Measurements from ENCODE around the gene NHS. TPM values are rescaled to one million over a fixed set of nuclear protein-coding genes. Genes with fewer than 3 reads are reported as not detected.

NHS gene
- total and polyA plus RNA-seq, 11 donors = 0.22 to 3.4 (median 1.1) TPM

GRCh38 chrX:17687648-17688047 lies 312.6 kb downstream of the NHS start:
- Histone ChIP-seq H3K36me3 (no peaks in the 10 kb centered on the region), H3K4me3 (no peak overlapping the region), H3K27me3 (peaks cover 0 to 9% (median 0%) of the 10 kb centered on the region in 9 donors), H3K27ac (no peak overlapping the region), H3K9me3 (no peaks in the 10 kb centered on the region), H3K4me1 (peaks cover 0 to 4% (median 0%) of the 10 kb centered on the region in 12 donors)
- TF ChIP-seq POLR2A (IDR thresholded peaks at IDR 0.05) (no peak), CTCF (IDR thresholded peaks at IDR 0.05) (no peak)
- DNase-seq (no peak), ATAC-seq (no peak)
- WGBS, 4 donors = 86 to 97% (median 92%) methylated on average over 12 to 14 of the region's 14 CpGs
- intact Hi-C loops (cut with DNase I) = loop anchor here in 7 of 10 donors (2.0 to 10.0 kb wide), 6 partner anchors 85 to 563 kb away; no protein-coding TSS in a partner anchor

- Histone ChIP-seq H3K27me3 (peaks cover 0 to 21% (median 0%) of the 10 kb centered on the region in 9 donors), H3K36me3 (no peaks in the 10 kb centered on the region), H3K4me1 (peaks cover 0 to 4% (median 0%) of the 10 kb centered on the region in 12 donors), H3K27ac (no peak overlapping the region), H3K9me3 (no peaks in the 10 kb centered on the region), H3K4me3 (no peak overlapping the region)
- WGBS, 4 donors = 29 to 51% (median 40%) methylated on average over 4 of the region's 4 CpGs
- DNase-seq (peak in 2 of 5 donors; percentile 37 to 50), ATAC-seq (peak in 3 of 4 donors; percentile 76 to 80 (median 77))
- TF ChIP-seq POLR2A (IDR thresholded peaks at IDR 0.05) (no peak), CTCF (IDR thresholded peaks at IDR 0.05) (peak; percentile 52 to 75 (median 63))
- intact Hi-C loops (cut with DNase I) = loop anchor here (2.0 to 10.0 kb wide), 14 partner anchors 88 to 863 kb away; partner anchors contain the start of gene NHS (in 1 of the 10)
Measured at GRCh38 chrX:17689971-17690409, 315.0 kb downstream of the NHS start.

DNA sequence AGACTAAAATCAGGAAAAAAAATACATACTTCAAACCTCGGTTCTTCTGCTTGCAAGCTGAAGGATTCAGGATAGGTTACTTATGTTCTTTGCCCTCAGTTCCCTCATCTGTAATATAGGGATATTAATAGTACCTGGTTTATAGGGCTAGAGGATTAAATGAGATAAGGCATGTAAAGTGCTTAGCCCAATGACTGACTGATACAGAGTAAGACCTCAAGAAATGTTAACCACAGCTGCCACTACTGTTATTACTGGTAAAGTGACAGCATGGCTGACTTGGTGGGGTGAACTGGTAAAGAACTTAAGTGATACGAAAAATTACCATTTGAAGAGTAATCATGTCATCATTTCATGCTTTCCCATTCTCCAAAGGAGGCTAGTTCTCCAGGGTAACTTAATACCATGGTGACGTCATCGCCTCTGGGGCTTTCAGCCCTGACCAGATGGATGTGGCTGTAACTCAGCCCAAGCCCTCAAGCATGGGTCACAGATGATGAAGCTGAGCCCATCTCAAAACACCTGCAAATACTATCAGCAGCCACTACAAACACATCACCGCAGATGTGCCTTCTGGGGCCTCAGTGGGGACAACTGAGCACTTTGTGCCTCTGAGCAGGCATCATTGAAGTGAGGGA lies 317.8 kb downstream of the NHS start:
- WGBS, 4 donors = 58 to 75% (median 70%) methylated on average over 5 of the region's 5 CpGs
- TF ChIP-seq CTCF (IDR thresholded peaks at IDR 0.05) (no peak), POLR2A (IDR thresholded peaks at IDR 0.05) (no peak)
- ATAC-seq (no peak), DNase-seq (no peak)
- Histone ChIP-seq H3K27me3 (peaks cover 0 to 29% (median 0%) of the 10 kb centered on the region in 9 donors), H3K27ac (no peak overlapping the region), H3K36me3 (no peaks in the 10 kb centered on the region), H3K4me3 (no peak overlapping the region), H3K4me1 (peaks cover 0 to 4% (median 0%) of the 10 kb centered on the region in 12 donors), H3K9me3 (no peaks in the 10 kb centered on the region)
- intact Hi-C loops (cut with DNase I) = loop anchor here in 8 of 10 donors (5.0 to 10.0 kb wide), 11 partner anchors 96 to 866 kb away; partner anchors contain the start of gene NHS (in 1 of the 8)

DNA sequence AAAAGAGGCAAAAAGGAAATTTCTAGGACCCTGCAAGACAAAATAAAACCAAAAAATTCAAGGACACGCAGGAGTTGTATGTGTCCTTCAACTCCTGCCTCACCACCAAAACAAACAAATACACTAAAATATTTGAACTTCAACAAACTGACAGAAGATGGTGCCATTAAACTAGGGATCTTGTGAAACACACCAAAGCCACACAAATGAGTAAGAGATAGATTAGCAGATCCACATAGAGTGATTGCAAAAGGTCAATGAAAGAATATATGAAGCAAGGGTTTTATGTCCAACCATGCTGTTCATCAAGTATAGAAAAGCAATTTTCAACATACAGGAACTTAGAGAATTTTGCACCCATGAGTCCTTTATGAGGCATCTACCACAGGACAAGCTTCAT lies 322.2 kb downstream of the NHS start:
- H3K4me3 ChIP-seq = no peak overlapping the region
- no peaks in the 10 kb centered on the region for H3K4me1 ChIP-seq
- intact Hi-C loops (cut with DNase I) = loop anchor here in 3 of 10 donors (10.0 kb wide), 4 partner anchors 102 to 572 kb away; partner anchors contain the start of gene NHS (in 1 of the 3)
- no peaks in the 10 kb centered on the region for H3K9me3 ChIP-seq
- ATAC-seq (no peak), DNase-seq (no peak)
- H3K27me3 ChIP-seq = peaks cover 0 to 24% (median 0%) of the 10 kb centered on the region in 9 donors
- no peaks in the 10 kb centered on the region for H3K36me3 ChIP-seq
- H3K27ac ChIP-seq = no peak overlapping the region
- TF ChIP-seq CTCF (IDR thresholded peaks at IDR 0.05) = peak in 1 of 12 donors; percentile 9
- TF ChIP-seq POLR2A (IDR thresholded peaks at IDR 0.05) = no peak
- 69 to 90% (median 73%) methylated on average over 1 of the region's 1 CpG for WGBS, 4 donors
